Measurements from ENCODE around the gene CCNDBP1.
"Not testable (repeated sequence)": the region's sequence is repeated elsewhere in the genome, so short reads cannot be mapped to it uniquely, and the experiment has no call there.

The CCNDBP1 gene, protein sequence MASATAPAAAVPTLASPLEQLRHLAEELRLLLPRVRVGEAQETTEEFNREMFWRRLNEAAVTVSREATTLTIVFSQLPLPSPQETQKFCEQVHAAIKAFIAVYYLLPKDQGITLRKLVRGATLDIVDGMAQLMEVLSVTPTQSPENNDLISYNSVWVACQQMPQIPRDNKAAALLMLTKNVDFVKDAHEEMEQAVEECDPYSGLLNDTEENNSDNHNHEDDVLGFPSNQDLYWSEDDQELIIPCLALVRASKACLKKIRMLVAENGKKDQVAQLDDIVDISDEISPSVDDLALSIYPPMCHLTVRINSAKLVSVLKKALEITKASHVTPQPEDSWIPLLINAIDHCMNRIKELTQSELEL

DNA sequence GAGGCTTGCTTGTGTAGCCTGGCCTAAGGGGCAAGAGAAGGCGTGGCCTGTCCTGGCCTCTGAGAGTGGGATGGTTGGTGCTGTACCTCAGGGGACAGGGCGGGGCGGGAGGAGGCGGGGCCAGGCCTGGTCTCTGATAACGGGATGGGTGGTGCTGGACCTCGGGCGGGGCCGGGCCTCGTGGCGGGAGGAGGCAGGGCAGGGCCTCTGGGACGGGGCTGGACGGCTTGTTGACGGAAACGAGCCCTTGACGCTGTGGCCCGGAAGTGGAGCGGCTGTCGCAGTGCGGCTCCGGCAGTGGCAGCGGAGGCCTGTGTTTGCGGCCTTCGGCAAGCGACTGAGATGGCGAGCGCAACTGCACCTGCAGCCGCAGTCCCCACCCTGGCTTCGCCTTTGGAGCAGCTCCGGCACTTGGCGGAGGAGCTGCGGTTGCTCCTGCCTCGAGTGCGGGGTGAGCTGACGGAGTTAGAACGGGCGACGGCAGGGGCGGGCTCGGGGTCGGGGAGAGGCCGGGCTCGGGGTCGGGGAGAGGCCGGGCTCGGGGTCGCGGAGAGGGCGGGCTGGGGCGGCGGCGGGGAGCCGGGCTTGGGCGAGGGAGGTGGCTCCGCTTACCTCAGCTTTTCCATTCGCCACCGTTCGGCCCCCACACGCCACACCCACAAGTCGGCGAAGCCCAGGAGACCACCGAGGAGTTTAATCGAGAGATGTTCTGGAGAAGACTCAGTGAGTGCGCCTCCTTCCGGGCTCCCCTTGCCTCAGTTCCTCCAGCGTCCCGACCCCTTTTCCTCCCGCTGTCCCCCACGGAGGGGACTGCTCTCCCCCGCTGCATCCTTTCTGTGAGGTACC lies at the start of gene CCNDBP1:
Gene CCNDBP1, plus strand, starts transcription at position 247 of the 846 bp plus-strand sequence. Its CDS starts 96 bp downstream, at position 343.
- DNase-seq (ENCODE audit: low read depth), result peak; percentile 77

DNA sequence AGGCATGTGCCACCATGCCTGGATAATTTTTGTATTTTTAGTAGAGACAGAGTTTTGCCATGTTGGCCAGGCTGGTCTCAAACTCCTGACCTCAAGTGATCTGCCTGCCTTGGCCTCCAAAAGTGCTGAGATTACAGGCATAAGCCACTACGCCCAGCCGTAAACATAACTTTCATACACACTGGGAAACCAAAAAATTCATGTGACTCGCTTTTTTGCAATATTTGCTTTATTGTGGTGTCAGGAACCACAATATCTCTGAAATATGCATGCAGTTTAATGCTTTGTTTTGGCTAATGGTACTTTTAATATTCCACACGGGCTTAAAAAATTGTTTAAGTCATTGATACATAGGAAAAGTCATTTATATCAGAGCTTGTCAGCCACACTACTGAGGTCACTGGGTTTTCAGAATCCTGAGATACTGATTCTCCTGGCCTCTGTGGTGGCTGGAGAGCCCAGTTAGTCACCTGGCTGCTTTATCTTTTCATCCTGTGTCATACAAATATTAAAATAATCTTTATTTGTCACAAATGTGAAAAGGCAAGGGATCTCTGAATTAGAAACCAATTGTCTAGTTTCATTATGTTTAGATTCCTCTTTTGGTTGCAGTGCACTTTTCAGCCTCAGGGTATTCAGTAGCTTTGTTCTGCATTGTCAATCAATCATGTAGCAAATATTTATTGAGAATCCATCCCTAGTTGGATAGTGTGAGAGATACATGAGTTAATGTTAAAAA lies 41.8 kb upstream of the CCNDBP1 start:
- no peak for DNase-seq (ENCODE audit: low read depth)

DNA sequence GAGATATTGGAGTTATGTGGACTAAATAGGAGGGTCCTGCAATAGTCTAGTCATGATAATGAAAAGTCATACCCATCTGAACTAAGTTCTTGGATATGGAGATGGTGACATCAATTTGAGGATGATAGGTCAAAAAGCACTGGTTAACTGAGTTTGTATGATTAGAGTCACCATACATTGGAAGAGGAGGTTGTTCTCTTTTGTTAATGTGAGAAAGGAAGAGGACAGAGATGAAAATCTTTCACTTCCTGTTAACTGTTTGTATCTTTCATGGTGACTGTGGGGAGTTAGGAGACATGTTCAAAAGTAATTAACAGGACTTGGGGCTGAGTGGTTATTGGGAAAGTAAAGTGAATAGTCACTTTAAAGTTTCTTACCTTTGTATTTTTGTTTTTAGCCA lies 40.7 kb upstream of the CCNDBP1 start:
- no peak for DNase-seq (ENCODE audit: low read depth)

DNA sequence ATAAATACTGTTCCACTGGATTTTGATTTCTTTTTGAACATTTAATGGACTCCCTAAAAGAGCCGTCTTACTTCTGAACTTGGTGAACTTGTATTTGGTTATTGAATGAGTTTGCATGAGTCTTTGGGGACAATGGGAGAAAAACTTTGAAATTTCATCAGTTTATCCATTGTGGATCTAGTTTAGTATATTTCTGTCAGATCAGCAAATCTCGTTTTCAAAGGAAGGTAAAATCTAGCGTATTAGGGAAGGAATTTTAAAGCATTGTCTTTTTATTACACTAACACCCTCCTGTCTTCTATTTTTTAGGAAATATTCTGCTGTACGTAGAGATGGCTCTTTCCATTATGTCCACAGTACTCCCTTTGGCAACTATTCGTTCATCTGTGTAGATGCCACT lies 39.0 kb upstream of the CCNDBP1 start:
- DNase-seq (ENCODE audit: low read depth), result no peak

DNA sequence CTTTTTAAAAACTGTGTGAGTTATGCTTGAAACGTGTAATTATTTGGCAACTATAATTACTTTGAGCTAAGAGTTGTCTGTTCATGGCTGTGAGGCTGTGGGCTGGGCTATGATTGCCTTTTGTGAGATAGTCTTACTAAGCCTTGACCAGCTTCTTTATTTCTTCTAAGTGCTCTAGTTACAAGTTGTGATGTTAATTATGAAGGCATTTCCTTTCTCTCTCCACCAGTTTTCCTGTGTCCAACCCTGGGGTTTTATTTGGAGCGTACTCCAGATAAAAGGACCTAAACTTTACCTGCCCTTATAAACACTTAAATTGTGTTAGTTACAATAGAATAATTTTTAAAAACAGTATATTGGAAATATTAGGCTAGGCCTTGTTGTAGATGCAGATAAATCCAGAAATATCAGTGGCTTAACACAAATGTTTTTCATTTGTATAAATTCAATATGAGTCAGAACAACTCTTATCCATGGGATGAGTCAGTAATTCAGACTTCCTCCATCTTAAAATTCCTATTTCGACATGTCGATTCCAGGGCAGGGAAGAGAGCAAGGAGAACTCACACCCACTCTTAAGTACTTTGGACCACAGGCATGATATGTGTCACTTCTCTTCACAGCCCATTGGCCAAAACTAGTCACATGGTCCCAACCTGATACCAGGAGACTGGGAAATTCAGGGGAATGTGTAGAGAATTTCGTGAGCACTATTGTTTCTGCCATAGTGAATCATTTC lies 34.8 kb upstream of the CCNDBP1 start:
- DNase-seq (ENCODE audit: low read depth), result no peak

DNA sequence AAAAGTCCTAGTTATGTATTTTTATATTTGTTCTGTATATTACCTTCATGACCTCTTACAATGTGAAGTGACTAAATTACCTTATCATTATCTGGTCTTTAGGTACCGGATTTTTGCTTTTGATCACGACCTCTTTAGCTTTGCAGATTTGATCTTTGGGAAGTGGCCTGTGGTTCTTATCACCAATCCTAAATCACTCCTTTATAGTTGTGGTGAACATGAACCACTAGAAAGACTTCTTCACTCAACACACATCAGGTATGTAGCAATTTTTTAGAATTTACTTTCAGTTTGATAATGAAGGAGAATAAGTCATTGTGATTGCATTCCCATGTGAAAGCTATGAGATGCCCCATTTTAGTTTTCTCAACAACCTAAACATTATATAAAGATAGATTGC lies 33.5 kb upstream of the CCNDBP1 start:
- no peak for DNase-seq (ENCODE audit: low read depth)

DNA sequence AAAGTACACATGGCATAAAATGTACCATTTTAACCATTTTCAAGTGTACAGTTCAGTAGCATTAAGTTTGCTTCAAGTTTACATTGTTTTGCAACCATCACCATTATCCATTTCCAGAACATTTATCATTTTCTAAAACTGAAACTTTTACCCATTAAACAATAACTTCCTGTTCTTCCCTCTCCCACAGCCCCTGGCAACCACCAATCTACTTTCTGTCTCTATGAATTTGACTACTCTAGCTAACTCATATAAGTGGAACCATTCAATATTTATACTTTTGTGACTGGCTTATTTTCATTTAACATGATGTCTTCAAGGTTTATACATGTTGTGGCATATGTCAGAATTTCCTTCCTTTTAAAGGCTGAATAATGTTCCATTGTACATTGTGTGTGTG lies 31.9 kb upstream of the CCNDBP1 start:
- no peak for DNase-seq (ENCODE audit: low read depth)

DNA sequence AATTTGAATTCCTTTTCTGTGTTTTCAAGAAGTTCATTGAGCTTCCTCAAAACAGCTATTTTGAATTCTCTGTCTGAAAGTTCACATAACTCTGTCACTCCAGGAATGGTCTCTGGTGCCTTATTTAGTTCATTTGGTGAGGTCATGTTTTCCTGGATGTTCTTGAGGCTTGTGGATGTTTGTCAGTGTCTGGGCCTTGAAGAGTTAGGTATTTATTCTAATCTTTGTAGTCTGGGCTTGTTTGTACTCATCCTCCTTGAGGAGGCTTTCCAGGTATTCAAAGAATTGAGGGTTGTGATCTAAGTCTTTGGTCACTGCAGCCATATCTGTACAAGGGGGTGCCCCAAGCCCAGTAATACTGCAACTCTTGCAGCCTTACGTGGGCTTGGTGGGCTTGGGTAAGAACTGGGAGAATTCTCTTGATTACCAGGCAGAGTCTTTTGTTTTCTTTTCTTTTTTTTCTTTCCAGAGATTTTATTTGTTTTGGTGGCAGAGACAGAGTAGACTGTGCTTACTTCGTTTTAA lies 19.3 kb upstream of the CCNDBP1 start:
- no peak for DNase-seq (ENCODE audit: low read depth)

DNA sequence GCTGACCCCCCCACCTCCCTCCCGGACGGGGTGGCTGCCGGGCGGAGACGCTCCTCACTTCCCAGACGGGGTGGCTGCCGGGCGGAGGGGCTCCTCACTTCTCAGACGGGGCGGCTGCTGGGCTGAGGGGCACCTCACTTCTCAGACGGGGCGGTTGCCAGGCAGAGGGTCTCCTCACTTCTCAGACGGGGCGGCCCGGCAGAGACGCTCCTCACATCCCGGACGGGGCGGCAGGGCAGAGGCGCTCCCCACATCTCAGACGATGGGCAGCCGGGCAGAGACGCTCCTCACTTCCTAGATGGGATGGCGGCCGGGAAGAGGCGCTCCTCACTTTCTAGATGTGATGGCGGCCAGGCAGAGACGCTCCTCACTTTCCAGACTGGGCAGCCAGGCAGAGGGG lies 17.9 kb upstream of the CCNDBP1 start:
- not testable (repeated sequence) for DNase-seq (ENCODE audit: low read depth)

DNA sequence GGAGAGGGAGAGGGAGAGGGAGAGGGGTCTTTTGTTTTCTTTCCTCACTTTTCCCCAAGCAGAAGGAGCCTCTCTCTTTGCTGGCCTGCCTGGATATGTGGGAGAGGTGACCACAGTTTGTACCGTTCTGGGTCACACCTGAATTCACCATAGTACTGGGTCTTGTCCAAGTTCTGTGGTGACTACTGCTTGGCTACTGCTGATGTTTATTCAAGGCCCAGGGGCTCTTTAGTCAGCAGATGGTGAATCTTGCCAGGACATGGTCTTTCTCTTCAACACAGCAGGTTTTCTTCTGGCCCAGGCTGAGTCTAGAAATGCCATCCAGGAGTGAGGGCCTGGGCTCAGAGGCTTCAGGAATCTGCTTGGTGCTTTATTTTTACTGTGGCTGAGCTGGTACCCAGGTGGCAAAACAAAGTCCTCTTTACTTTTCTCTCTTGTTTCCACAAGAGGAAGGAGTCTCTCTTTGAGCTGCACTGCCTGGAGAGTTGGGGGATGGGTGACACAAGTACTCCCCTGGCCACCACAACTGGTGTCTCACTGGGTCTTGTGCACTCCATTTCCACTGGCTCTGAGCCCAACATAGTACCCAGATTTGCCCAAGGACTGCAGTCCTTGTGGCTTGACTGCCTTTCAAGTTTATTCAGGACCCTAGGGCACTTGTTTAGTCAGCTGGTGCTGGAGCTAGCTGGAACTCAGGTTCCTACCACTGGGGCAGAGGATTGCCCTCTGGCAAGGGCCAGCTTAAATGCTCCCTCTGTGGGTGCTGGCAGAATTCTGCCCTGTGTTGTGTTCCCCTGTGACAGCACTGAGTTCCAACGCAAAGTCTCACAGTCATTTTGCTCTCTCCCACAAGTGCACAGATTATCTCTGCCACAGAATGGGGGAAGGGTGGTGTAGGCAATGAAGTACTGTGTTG lies 16.8 kb upstream of the CCNDBP1 start:
- no peak for DNase-seq (ENCODE audit: low read depth)

DNA sequence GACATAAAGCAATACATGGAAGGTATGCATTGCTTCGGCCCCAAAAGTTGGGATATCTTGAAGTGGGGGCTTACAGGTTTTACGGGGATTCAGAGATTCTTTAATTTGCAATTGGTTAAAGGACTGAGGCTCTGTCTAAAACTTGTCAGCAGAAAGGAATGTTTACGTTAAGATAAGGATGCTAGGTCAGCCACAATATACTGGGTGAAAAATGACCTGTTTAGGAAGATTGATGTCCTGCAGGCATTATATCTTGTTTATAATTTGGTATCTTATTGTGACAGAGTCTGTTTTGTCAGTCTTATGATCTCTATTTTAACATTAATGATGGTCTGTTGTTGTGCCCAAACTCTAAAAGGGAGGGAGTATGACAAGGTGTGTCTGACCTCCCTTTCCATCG lies 15.3 kb upstream of the CCNDBP1 start:
- no peak for DNase-seq (ENCODE audit: low read depth)

DNA sequence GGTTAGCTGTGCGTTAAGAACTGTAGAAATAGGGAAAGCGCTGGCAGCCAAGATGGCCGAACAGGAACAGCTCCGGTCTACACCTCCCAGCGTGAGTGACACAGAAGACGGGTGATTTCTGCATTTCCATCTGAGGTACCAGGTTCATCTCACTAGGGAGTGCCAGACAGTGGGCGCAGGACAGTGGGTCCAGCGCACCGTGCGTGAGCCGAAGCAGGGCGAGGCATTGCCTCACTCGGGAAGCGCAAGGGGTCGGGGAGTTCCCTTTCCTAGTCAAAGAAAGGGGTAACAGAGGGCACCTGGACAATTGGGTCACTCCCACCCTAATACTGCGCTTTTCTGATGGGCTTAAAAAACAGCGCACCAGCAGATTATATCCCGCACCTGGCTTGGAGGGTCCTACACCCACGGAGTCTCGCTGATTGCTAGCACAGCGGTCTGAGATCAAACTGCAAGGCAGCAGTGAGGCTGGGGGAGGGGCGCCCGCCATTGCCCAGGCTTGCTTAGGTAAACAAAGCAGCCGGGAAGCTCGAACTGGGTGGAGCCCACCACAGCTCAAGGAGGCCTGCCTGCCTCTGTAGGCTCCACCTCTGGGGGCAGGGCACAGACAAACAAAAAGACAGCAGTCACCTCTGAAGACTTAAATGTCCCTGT lies 9.4 kb upstream of the CCNDBP1 start:
- not testable (repeated sequence) for DNase-seq (ENCODE audit: low read depth)

DNA sequence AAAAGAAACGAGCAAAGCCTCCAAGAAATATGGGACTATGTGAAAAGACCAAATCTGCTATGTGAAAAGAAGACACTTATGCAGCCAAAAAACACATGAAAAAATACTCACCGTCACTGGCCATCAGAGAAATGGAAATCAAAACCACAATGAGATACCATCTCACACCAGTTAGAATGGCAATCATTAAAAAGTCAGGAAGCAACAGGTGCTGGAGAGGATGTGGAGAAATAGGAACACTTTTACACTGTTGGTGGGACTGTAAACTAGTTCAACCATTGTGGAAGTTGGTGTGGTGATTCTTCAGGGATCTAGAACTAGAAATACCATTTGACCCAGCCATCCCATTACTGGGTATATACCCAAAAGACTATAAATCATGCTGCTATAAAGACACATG lies 8.1 kb upstream of the CCNDBP1 start:
- not testable (repeated sequence) for DNase-seq (ENCODE audit: low read depth)

DNA sequence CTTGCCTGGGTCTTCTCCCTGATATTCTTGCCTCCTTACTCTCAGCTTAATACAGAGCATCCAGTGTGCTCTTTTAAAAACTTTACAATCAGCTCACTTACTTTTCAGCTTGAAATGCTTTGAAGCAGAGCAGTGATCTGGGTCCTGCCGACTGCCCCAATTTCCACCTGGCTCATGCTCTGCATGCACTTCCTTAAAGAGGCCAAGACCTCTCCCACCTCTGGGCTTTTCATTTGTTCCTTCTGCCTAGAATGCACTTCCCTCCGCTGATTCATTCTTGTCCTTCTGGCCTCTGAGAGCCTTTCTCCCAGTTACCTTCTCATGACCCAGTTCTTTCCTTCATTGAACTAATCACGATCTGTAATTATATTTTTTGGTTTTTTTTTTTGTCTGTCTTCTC lies 1.9 kb upstream of the CCNDBP1 start:
- no peak for DNase-seq (ENCODE audit: low read depth)

DNA sequence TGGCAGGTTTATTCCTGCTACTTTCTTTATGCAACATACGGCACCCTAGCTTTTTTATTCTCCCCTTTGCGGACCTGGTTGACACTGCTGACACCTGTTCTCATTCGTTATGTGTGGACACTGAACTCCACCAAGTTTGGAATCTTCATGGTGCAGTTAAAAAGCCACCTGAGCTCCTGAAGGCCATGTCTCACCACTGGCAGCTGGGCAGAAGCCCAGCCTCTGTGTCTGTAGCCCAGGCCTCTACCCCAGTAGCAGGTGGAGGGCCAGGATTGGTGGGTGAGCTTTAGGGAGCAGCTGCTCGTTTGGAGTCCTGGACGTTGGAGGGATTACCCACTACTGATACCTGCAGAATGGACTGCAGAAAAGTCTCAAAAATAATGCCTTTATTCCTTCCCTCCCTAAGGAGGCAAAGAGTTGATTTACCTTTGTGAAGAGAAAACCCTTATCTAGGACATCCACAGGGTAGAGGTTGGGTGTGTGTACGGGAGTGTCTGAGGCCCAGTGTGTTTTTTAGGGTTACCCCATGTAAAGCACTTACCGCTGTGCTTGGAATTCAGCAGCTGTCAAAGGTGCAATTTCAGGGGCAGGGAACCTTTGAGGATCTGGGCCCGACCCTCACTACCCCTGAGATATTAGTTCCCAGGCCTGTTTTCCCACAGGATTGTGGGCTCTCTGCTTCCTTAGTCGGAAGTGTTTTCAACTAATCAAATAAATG lies 637 bp upstream of the CCNDBP1 start:
- DNase-seq (ENCODE audit: low read depth), result no peak

DNA sequence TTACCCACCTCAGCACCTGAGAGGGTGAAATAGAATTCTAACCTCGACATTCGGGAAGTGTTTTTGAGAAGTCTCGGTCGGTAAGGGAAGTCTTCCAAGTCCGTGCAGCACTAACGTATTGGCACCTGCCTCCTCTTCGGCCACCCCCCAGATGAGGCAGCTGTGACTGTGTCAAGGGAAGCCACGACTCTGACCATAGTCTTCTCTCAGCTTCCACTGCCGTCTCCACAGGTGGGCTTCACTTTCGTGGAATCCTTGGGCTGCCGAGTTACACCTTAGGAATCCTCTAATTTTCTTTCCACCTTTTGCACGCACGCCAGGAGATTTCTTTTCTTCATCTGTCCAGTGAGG lies 775 bp downstream of the CCNDBP1 start:
- no peak for DNase-seq (ENCODE audit: low read depth)

DNA sequence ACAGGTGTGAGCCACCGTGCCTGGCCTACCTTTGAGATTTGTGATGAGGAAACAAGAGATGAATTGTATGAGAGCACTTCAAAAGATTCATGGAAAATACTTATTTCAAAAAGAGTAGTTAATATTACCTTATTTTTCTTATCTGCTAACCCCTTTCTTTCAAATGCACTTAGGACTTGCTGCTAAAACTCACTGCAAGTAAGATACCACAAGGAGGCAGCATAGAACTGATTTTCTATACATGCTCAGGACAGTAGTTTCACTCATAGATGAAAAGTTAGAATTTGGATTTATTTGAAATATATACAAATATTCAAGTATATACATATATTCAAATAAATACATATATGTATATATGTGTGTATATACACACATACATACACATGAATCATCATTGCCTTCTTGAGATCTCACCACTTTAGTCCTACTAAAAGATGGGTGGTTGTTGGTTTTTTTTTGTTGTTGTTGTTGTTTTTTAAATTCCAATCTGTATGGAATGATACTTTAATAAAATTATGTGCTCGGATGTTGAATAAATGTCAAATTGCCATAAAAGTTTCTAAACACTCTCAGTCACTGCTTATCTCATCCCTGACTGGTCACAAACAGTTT lies 2.4 kb downstream of the CCNDBP1 start:
- DNase-seq (ENCODE audit: low read depth), result no peak

DNA sequence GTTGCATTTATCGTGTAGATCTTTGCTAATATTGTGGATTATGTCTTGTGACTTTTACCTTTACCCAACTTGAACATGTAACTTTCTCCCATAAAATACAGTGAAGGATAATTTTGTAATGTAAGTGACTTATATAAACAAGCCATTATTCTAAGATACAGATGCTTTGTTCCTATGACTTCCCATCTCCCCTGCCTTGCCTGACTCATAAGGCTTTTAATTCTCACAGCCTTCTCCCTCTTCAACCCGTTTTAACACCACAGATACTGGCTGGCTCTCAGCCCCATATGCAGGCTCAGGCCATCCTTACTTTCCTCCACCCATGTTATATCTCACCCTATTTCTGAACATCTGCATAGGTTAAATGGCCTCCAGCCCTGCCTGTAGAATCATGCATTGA lies 4.1 kb downstream of the CCNDBP1 start:
- DNase-seq (ENCODE audit: low read depth), result no peak

DNA sequence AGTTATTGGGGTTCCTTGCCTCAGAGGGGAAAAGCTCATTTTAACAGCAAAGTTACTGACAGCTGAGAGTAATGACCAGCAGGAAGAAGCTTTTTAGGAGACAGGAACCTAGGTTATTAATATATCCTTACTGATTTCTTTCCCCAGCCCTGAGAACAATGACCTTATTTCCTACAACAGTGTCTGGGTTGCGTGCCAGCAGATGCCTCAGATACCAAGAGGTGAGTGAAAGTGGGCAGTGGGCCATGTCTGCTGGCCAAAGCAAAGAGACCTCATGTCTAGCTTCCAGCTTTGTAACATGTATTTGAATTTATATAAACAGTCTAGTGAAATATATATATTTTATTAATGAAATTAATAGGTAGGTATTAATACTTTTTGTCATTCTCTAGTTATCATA lies 5.0 kb downstream of the CCNDBP1 start:
- DNase-seq (ENCODE audit: low read depth), result no peak
